A375 (cell line): ENCODE measurements around the gene KCTD1. TPM values are rescaled to one million over a fixed set of nuclear protein-coding genes. Genes with fewer than 3 reads are reported as not detected.

Source experiments
- small RNA-seq: library from RNA; depleted of rRNA; stranded (forward); fragments of <200 nt; gene quantifications from one replicate; pipeline ENCODE3, GENCODE V24; 2014
- total RNA-seq: library from RNA; depleted of rRNA; stranded (reverse); fragments of >200 nt; shearing (Covaris generic); gene quantifications from 2 replicates; pipeline ENCODE4 v1.2.3, GENCODE V29; 2014; rRNA removed

Gene KCTD1
- 11.8 and 12.5 TPM in 2 replicates for total RNA-seq

GRCh38 chr18:26548415-26549262 is at the start of gene KCTD1:
Gene KCTD1 (minus strand): TSS chr18:26548553. CDS start chr18:26548536, 17 bp downstream.

Small RNAs within 50 kb of the gene (small RNA-seq; reads per million reads assigned to genes)
- not detected for gene MIR8057
